BE2C (cell line): ENCODE measurements around the gene CAMK2D.

Experiments
- DNase-seq: peaks from one replicate; pipeline ENCODE4 v3.0.0-alpha.2; 2020
- H3K27me3 ChIP-seq: fragments of 250-450 bp; sonication (Bioruptor Pico); 2 replicates; pipeline ENCODE4 v1.5.1; 2020; ENCODE audit warnings: mild to moderate bottlenecking
- H3K36me3 ChIP-seq: fragments of 250-450 bp; sonication (Bioruptor Pico); 2 replicates; pipeline ENCODE4 v1.5.1; 2020; ENCODE audit warnings: mild to moderate bottlenecking
- H3K4me1 ChIP-seq: fragments of 250-450 bp; sonication (Bioruptor Pico); 2 replicates; pipeline ENCODE4 v1.5.1; 2020
- H3K4me3 ChIP-seq: 2 replicates; pipeline ENCODE4 v1.5.1; 2011; ENCODE audit warnings: low read depth, low read length
- H3K9me3 ChIP-seq: fragments of 250-450 bp; sonication (Bioruptor Pico); 2 replicates; pipeline ENCODE4 v1.5.1; 2020
- CTCF ChIP-seq: IDR thresholded peaks from 2 replicates; pipeline ENCODE4 v1.5.1; 2012; ENCODE audit warnings: mild to moderate bottlenecking, low read depth, low read length

The CAMK2D gene

GRCh38 chr4:113594231-113594556 is 167.3 kb downstream of the CAMK2D start:
- no peak for DNase-seq
- H3K9me3 ChIP-seq, result no peaks in the 10 kb centered on the region
- no peak overlapping the region for H3K4me3 ChIP-seq
- no peaks in the 10 kb centered on the region; the same call in 1 of the 2 replicates for H3K4me1 ChIP-seq
- no peaks in the 10 kb centered on the region for H3K36me3 ChIP-seq
- no peak for TF ChIP-seq CTCF
- no peaks in the 10 kb centered on the region for H3K27me3 ChIP-seq

- no peak overlapping the region for H3K4me3 ChIP-seq
- DNase-seq, result no peak
- no peaks in the 10 kb centered on the region for H3K27me3 ChIP-seq
- TF ChIP-seq CTCF, result no peak
- H3K9me3 ChIP-seq, result no peaks in the 10 kb centered on the region
- H3K4me1 ChIP-seq, result no peaks in the 10 kb centered on the region; the same call in 1 of the 2 replicates
- H3K36me3 ChIP-seq, result no peaks in the 10 kb centered on the region
Observed at GRCh38 chr4:113593400-113594230, 167.9 kb downstream of the CAMK2D start.

- no peaks in the 10 kb centered on the region for H3K27me3 ChIP-seq
- no peak for TF ChIP-seq CTCF
- no peak overlapping the region for H3K4me3 ChIP-seq
- no peaks in the 10 kb centered on the region for H3K9me3 ChIP-seq
- no peaks in the 10 kb centered on the region; the same call in 1 of the 2 replicates for H3K4me1 ChIP-seq
- no peaks in the 10 kb centered on the region for H3K36me3 ChIP-seq
- DNase-seq, result no peak
Observed at GRCh38 chr4:113591982-113592381, 169.6 kb downstream of the CAMK2D start.

GRCh38 chr4:113588895-113589668 is 172.5 kb downstream of the CAMK2D start:
- H3K9me3 ChIP-seq, result no peaks in the 10 kb centered on the region
- no peak overlapping the region for H3K4me3 ChIP-seq
- no peak for DNase-seq
- H3K36me3 ChIP-seq, result no peaks in the 10 kb centered on the region
- no peak for TF ChIP-seq CTCF
- no peaks in the 10 kb centered on the region; the same call in 1 of the 2 replicates for H3K4me1 ChIP-seq
- H3K27me3 ChIP-seq, result no peaks in the 10 kb centered on the region

GRCh38 chr4:113587640-113588275 is 173.8 kb downstream of the CAMK2D start:
- DNase-seq, result no peak
- H3K4me3 ChIP-seq, result no peak overlapping the region
- TF ChIP-seq CTCF, result no peak
- no peaks in the 10 kb centered on the region; the same call in 1 of the 2 replicates for H3K4me1 ChIP-seq
- no peaks in the 10 kb centered on the region for H3K36me3 ChIP-seq
- no peaks in the 10 kb centered on the region for H3K27me3 ChIP-seq
- H3K9me3 ChIP-seq, result no peaks in the 10 kb centered on the region

GRCh38 chr4:113587156-113587555 is 174.4 kb downstream of the CAMK2D start:
- H3K27me3 ChIP-seq, result no peaks in the 10 kb centered on the region
- H3K36me3 ChIP-seq, result no peaks in the 10 kb centered on the region
- DNase-seq, result no peak
- no peaks in the 10 kb centered on the region for H3K9me3 ChIP-seq
- no peak for TF ChIP-seq CTCF
- H3K4me1 ChIP-seq, result no peaks in the 10 kb centered on the region; the same call in 1 of the 2 replicates
- H3K4me3 ChIP-seq, result no peak overlapping the region
